Astrocyte of the cerebellum (primary cell): ENCODE data around the gene TOMM20.

Experiments used
- DNase-seq: peaks from one replicate; pipeline ENCODE4 v3.0.0-alpha.2; 2011; ENCODE audit warnings: low read depth
- H3K4me3 ChIP-seq: 2 replicates; pipeline ENCODE4 v1.5.1; 2011; ENCODE audit warnings: mild to moderate bottlenecking, low read depth, low read length, moderate library complexity
- in situ Hi-C: cut with HindIII; loops from 2 replicates; pipeline ENCODE4 v1.10.0; 2017; ENCODE audit warnings: low sequenced_read_pairs
- TF ChIP-seq, protein P1 (sequence below): IDR thresholded peaks from 2 replicates; pipeline ENCODE4 v1.5.1; 2012; ENCODE audit warnings: low read length, low read depth, moderate library complexity, mild to moderate bottlenecking; ENCODE audit errors: missing control alignments

The TOMM20 gene

DNA sequence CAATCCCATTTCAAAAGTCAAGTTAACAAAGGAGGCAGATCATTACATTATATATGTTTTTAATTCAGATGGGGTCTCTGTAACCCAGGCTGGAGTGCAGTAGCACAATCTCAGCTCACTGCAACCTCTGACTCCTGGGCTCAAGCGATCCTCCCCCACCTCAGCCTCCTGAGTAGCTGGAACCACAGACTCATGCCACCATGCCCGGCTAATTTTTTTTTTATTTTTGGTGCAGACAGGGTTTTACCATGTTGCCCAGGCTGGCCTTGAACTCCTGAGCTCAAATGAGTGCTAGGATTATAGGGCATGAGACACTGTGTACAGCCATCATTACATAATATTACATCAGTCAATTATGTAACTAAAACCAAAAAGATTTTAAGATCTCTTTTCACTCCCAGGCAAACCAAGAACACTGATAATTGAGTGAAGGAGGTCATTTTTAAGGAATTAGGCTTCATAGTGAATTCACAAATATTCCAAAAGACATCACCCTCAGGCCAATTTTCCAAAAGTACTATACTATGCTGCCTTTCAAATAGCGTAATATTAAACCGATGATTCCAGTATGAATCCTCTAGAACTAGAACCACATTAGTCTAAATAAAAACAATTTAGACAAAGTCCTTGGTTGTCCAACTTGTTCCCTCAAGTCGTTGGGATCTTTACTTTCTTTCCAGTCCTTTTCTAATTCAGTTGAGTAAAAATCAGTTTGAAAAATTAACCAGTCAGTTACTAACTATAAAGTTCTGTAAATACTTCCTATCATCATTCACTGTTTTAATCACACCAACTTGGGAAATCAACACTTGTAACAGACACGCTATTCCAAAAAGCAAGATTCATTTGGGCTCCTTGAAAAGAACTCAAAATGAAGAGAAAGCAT is 16.1 kb downstream of the TOMM20 start:
- no peak for DNase-seq
- no peak overlapping the region for H3K4me3 ChIP-seq
- in situ Hi-C loops: no loop called here
- TF ChIP-seq, protein P1, sequence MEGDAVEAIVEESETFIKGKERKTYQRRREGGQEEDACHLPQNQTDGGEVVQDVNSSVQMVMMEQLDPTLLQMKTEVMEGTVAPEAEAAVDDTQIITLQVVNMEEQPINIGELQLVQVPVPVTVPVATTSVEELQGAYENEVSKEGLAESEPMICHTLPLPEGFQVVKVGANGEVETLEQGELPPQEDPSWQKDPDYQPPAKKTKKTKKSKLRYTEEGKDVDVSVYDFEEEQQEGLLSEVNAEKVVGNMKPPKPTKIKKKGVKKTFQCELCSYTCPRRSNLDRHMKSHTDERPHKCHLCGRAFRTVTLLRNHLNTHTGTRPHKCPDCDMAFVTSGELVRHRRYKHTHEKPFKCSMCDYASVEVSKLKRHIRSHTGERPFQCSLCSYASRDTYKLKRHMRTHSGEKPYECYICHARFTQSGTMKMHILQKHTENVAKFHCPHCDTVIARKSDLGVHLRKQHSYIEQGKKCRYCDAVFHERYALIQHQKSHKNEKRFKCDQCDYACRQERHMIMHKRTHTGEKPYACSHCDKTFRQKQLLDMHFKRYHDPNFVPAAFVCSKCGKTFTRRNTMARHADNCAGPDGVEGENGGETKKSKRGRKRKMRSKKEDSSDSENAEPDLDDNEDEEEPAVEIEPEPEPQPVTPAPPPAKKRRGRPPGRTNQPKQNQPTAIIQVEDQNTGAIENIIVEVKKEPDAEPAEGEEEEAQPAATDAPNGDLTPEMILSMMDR: no peak

DNA sequence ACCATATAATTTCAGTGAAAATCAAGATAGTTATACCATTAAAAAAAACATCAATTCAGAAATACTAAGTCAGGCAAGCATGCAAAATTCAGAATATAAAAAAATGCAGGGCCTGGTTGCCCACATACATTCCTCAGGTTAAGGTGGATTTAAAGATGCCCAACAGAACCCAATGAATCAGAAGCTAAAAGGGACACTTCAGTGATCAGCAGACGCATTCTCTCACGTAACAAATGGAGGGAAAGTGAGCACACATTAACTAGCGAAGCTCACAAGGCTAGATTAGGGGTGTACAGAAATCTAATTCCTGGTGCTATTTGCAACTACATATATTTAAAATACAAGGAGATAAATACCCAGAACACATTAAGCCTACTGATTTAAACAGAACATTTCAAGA is 17.5 kb downstream of the TOMM20 start:
- in situ Hi-C loops: no loop called here
- no peak for DNase-seq
- TF ChIP-seq, protein P1: no peak
- H3K4me3 ChIP-seq: no peak overlapping the region

DNA sequence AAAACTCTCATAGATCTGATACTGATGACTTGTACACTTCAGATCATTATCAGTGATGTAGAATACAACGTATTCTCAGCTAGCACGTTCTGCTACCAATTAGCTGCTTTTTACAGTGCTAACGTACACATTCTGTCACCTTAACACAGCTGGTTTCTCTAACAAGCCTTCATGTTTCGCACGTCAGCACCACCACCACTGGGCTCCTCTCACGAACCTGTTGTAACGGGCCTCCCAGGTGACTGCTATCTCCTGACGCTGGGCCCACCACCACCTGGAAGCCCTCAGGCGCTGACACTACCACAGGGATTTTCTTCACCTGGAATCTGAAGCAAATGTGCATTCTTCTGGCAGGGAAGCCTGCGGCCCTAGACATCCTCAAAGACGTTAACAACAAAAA is 19.8 kb downstream of the TOMM20 start:
- TF ChIP-seq, protein P1: no peak

DNA sequence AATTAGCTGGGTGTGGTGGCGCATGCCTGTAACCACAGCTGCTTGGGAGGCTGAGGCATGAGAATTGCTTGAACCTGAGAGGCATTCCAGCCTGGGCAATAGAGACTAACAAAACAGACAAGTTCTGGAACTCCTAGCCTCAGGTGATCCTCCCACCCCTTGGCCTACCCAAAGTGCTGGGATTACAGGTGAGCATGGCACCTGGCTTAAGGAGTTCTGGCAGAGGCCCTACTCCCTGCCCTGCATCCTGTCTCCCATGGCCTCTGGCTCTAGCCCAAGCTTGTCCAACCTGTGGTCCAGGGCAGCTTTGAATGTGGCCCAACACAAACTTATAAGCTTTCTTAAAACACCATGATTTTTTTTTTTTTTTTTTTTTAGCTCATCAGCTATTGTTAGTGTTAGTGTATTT is 20.4 kb downstream of the TOMM20 start:
- DNase-seq: no peak
- TF ChIP-seq, protein P1: no peak
- no peak overlapping the region for H3K4me3 ChIP-seq
- in situ Hi-C loops: no loop called here

More for the DNA sequence above, 19.8 kb downstream of the TOMM20 start:
- H3K4me3 ChIP-seq: no peak overlapping the region
- in situ Hi-C loops: no loop called here
- no peak for DNase-seq

DNA sequence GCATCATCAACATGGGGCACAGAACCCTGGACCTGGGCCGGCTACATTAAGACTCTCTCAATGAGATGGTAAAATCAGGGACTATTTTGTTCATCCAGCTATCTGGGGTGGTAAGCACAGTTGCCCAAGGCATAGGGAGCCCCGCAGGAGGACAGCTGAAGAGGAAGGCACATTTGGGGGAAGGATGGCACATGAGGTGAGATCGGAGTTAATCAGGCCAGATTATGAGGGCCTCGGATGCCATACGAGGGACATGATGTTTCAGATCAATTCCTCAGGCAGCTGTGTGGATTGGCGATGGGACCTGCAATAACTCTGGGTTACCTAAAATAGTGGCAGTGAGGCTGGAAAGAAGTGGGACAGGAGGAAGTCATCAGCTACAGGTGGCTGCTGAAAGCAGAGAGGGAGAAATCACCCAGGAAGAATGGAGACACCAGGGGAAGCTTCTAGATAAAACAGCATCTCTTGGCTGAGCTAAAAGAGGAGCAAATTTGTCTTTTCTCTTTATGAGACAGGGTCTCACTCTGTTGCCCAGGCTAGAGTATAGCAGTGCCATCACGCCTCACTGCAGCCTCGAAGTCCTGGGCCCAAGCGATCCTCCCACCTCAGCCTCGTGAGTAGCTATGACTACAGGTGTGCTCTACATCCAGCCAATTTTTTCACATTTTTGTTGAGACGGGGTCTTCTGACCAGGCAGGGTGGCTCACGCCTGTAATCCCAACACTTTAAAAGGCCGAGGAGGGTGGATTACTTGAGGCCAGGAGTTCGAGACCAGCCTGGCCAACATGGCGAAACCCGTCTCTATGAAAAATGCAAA is 21.1 kb downstream of the TOMM20 start:
- no peak for DNase-seq
- TF ChIP-seq, protein P1: no peak
- no peak overlapping the region for H3K4me3 ChIP-seq
- in situ Hi-C loops: no loop called here

DNA sequence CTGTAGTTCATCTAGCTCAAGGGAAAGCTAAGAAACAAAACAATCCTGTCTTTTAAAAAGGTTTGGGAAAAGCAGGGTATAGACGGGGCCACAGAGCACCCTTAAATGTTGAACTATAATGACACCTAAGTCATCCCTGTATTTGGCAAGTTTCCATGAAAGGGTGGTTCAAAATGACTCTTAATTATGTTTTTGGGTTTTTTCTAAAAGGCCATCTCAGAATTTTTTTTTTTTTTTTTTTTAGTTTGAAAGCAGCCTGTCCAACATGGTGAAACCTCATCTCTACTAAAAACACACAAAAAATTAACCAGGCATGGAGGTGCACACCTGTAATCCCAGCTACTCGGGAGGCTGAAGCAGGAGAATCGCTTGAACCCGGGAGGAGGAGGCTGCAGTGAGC is 22.2 kb downstream of the TOMM20 start:
- TF ChIP-seq, protein P1: no peak
- no peak for DNase-seq
- in situ Hi-C loops: no loop called here
- no peak overlapping the region for H3K4me3 ChIP-seq
